Mononuclear cell (primary cell): ENCODE measurements around the gene TMPRSS13. TPM values are rescaled to one million over a fixed set of nuclear protein-coding genes. Genes with fewer than 3 reads are reported as not detected.

ENCODE experiments used
- H3K27me3 ChIP-seq: 2 replicates; pipeline ENCODE4 v1.6.0; 2011; ENCODE audit warnings: low read length, control low read depth; ENCODE audit not compliant: insufficient read depth
- H3K4me1 ChIP-seq: 2 replicates; pipeline ENCODE4 v1.5.1; 2011; ENCODE audit warnings: mild to moderate bottlenecking, low read length, control low read depth; ENCODE audit not compliant: insufficient read depth
- H3K4me3 ChIP-seq: 2 replicates; pipeline ENCODE4 v1.5.1; 2011; ENCODE audit warnings: mild to moderate bottlenecking, low read length, moderate library complexity
- H3K9me3 ChIP-seq: 2 replicates; pipeline ENCODE4 v1.5.1; 2011; ENCODE audit warnings: low read depth, mild to moderate bottlenecking, control low read depth, low read length
- total RNA-seq: library from RNA; depleted of rRNA; stranded (reverse); fragments of >200 nt; gene quantifications from one replicate; pipeline ENCODE4 v1.2.3, GENCODE V29; 2012

TMPRSS13 gene
- total RNA-seq, 1 donor, result 0.73 TPM

- no peaks in the 10 kb centered on the region for H3K27me3 ChIP-seq
- H3K4me1 ChIP-seq, result peaks cover 3% of the 10 kb centered on the region
- no peaks in the 10 kb centered on the region for H3K9me3 ChIP-seq
- no peak overlapping the region for H3K4me3 ChIP-seq
Observed at GRCh38 chr11:117914991-117915618, 14.1 kb downstream of the TMPRSS13 start.

- Histone ChIP-seq H3K27me3 (no peaks in the 10 kb centered on the region), H3K9me3 (no peaks in the 10 kb centered on the region), H3K4me1 (no peaks in the 10 kb centered on the region), H3K4me3 (no peak overlapping the region)
Observed at GRCh38 chr11:117914398-117914761, 14.8 kb downstream of the TMPRSS13 start.

DNA sequence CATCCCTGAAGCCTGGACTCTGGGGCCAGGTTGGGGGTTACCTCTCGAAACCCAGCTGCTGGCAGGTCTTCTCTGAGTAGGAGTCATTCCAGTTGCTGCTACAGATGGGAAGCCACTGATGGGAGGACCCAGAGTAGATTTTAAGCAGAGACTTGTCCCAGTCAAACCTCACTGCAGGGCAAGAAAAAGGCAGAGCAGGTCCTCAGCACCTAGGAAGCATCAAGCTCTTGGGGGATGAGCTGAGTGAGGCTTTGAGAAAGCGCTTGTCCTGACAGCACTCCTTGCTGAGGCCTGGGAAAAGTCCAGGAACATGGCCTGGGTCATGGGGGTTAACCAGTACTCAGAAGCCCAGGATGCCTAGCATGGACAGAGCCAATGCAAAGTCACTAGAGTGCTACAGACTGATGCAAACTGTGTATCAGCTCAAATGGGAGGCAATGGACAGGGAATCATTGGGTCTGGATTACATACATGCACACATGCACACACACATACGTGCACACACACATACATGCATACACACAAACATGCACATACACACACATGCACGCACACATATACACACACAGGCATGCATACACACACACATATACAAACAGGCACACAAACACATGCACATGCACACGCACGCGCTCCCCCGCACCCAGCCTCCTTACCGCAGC, 15.3 kb downstream of the TMPRSS13 start:
- Histone ChIP-seq H3K4me3 (no peak overlapping the region), H3K27me3 (no peaks in the 10 kb centered on the region), H3K9me3 (no peaks in the 10 kb centered on the region), H3K4me1 (no peaks in the 10 kb centered on the region)

GRCh38 chr11:117912497-117912896, 16.7 kb downstream of the TMPRSS13 start:
- Histone ChIP-seq H3K27me3 (no peaks in the 10 kb centered on the region), H3K4me1 (peaks cover 4% of the 10 kb centered on the region), H3K4me3 (no peak overlapping the region), H3K9me3 (no peaks in the 10 kb centered on the region)

DNA sequence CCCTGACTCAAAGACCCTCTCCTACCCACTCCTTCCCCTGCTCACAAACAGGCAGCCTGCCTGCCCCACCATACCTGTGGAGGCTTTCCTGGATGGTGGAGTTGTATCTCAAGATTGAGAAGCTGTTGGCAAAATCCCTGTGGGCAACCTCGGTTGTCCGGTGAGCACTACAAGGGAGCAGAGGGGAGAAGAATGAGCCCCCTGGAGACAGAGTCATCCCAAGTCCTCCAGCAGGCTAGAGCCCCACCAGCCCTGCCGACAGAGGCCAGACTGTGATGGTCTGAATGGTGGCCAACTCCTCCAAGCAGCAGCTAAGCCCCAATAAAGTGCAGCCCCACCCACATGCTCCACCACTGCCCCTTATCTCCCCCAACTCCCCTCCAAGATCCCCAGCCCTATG, 17.5 kb downstream of the TMPRSS13 start:
- H3K27me3 ChIP-seq, result no peaks in the 10 kb centered on the region
- no peaks in the 10 kb centered on the region for H3K9me3 ChIP-seq
- H3K4me3 ChIP-seq, result no peak overlapping the region
- peaks cover 7% of the 10 kb centered on the region for H3K4me1 ChIP-seq

GRCh38 chr11:117910941-117911655, 18.1 kb downstream of the TMPRSS13 start:
- Histone ChIP-seq H3K4me3 (no peak overlapping the region), H3K9me3 (no peaks in the 10 kb centered on the region), H3K4me1 (peaks cover 7% of the 10 kb centered on the region), H3K27me3 (no peaks in the 10 kb centered on the region)

DNA sequence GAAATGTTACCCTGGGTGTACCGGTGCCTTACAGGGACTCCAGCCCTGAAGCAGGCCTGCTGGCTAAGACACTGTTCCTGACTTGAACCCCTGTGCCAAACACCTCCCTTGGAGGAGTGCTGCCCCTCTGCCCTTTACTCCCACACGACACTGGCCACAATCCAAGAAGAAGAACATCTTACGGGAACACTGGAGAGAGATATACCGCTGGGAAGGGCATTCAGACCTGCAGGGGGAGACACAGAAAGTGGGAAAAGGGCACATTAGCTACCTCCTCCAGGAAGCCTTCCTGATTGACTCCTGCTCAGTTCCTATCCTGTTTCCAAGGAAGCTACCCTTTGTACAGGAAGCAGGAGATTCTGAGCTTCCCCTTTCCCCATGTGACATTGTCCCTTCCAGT, 18.7 kb downstream of the TMPRSS13 start:
- peaks cover 7% of the 10 kb centered on the region for H3K4me1 ChIP-seq
- no peak overlapping the region for H3K4me3 ChIP-seq
- H3K27me3 ChIP-seq, result no peaks in the 10 kb centered on the region
- H3K9me3 ChIP-seq, result no peaks in the 10 kb centered on the region

GRCh38 chr11:117909611-117910382, 19.4 kb downstream of the TMPRSS13 start:
- H3K4me3 ChIP-seq, result no peak overlapping the region
- H3K4me1 ChIP-seq, result peaks cover 7% of the 10 kb centered on the region
- H3K27me3 ChIP-seq, result no peaks in the 10 kb centered on the region

DNA sequence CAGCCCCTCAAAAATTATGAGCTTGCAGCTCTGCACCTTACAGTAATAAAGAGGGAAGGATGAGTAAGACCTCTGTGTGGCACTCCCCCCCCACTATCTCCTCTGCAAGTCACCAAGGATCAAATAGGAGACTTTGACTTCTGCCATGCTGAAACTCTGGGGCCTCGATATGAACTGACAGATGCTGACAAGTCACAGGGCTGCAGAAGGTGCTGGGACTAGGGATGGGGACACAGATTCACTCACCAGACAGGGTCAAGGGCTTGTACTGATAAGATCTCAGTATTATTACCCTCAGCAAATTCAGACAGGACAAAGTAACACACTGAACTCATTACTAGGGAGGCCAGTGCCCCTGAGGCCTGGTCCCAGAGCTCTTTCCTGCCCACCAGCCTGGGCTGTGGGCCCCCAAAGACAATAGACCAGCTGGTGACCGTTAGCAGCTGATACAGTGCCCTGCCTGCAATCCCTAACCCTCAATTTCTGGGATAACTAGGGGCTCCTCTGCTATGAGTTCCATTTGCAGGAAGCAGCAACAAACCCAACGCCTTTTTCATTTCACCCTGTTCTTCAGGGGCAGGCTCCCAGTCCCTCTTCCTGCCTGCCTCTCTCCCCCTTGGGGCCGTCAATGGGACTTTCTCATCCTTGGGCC, 20.1 kb downstream of the TMPRSS13 start:
- Histone ChIP-seq H3K4me1 (peaks cover 7% of the 10 kb centered on the region), H3K9me3 (no peaks in the 10 kb centered on the region), H3K27me3 (no peaks in the 10 kb centered on the region), H3K4me3 (no peak overlapping the region)

More at GRCh38 chr11:117909611-117910382, 19.4 kb downstream of the TMPRSS13 start:
- H3K9me3 ChIP-seq, result no peaks in the 10 kb centered on the region

DNA sequence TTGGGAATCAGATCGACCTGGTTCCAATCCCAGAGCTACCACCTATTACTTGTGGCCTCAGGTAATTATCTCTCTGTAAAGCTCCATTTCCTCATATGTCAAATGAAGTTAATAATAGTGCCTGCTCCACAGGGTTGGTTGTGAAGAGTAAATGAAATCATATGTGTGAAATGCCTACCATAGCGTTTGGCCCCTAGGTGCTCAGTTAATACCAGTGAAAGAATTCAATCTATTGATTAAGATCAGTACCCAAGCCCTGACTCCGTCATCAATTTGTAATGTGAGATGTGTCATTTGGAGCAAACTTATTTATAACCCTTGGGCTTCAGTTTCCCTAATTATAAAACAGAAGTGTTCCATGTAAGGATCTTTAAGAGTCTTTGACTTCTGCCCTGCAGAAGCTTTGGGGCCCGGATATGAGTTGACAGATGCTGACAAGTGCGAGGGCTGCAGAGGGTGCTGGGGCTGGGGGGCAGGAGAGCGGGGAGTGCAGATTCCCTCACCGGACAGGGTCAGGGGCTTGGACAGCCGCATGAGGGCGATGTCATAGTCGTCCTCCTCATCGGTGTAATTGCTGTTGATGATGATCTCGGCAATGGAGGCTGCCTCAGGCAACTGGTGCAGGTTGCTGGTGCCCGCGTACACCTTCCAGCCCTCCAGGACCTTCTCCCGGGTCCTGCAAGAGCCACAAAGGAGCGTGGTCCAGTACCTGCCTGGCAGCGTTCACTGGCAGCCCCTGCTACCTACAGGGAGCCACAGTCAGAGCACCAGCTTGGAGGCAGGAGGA, 20.9 kb downstream of the TMPRSS13 start:
- Histone ChIP-seq H3K4me3 (no peak overlapping the region), H3K9me3 (no peaks in the 10 kb centered on the region), H3K4me1 (peaks cover 7% of the 10 kb centered on the region), H3K27me3 (no peaks in the 10 kb centered on the region)

DNA sequence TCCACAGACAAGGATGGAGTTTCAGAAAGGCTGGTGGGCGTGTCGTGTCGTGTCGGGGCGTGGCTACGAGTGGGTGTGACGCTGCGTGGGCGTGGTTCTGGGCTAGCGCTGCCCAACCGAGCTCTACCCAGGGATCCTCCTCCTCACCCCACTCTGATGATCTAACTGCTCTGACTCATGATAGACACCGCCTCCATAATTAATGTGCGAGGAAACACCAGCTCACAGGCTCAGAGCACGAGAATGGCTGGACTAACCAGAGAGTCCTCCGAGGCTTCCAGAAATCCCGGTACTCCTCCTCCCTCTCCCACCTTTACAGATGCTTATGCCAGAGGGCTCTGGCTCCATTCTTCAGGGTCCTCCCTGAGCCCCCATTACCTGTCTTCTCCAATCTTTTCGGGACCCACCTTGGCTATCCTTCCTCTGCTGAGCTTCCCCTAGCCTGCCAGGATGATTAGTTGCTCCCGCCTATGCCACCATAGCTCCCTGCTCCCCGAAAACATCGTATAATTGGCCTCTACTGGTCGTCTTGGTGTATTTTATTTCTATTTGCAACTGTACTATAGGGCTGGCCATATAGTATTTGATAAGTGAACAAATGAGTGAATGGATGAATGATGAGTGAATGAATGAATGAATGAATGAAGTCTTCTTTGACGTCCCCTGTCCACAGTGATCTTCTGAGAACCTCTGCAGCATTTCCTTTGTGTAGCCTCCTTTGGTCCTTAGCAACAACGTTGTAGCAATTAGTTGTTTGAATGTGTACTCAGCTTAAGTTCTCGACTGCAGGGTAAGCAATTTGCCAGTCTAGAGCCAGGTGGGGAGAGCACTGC, 21.7 kb downstream of the TMPRSS13 start:
- peaks cover 7% of the 10 kb centered on the region for H3K4me1 ChIP-seq
- H3K4me3 ChIP-seq, result no peak overlapping the region
- H3K9me3 ChIP-seq, result no peaks in the 10 kb centered on the region
- no peaks in the 10 kb centered on the region for H3K27me3 ChIP-seq

GRCh38 chr11:117906710-117907109, 22.5 kb downstream of the TMPRSS13 start:
- H3K4me3 ChIP-seq, result no peak overlapping the region
- H3K27me3 ChIP-seq, result no peaks in the 10 kb centered on the region
- no peaks in the 10 kb centered on the region for H3K9me3 ChIP-seq
- peaks cover 7% of the 10 kb centered on the region for H3K4me1 ChIP-seq

DNA sequence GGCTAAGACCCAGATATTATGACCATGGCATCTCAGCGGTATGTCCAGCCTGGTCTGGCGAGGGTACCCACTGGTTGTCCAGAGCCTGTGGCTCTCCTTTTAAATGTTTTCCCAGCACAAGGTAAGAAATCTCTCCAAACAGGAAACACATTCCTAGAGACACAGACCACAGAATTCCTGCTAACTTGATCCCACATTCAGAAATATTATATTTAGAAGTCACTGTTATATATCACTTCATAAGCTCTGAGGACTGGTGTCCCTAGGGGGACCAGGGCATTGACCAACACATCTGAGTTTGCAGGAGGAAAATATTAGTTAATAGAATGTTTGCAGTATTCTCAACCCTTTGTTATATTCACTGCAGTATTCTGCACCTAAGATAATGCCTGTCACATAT, 23.1 kb downstream of the TMPRSS13 start:
- Histone ChIP-seq H3K27me3 (no peaks in the 10 kb centered on the region), H3K4me1 (peaks cover 7% of the 10 kb centered on the region), H3K9me3 (no peaks in the 10 kb centered on the region), H3K4me3 (no peak overlapping the region)
